Measurements from ENCODE around the gene GJB5.

The GJB5 gene

DNA sequence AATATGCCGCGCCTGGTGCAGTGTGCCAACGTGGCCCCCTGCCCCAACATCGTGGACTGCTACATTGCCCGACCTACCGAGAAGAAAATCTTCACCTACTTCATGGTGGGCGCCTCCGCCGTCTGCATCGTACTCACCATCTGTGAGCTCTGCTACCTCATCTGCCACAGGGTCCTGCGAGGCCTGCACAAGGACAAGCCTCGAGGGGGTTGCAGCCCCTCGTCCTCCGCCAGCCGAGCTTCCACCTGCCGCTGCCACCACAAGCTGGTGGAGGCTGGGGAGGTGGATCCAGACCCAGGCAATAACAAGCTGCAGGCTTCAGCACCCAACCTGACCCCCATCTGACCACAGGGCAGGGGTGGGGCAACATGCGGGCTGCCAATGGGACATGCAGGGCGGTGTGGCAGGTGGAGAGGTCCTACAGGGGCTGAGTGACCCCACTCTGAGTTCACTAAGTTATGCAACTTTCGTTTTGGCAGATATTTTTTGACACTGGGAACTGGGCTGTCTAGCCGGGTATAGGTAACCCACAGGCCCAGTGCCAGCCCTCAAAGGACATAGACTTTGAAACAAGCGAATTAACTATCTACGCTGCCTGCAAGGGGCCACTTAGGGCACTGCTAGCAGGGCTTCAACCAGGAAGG, 30.5 kb downstream of the GJB5 start:
- Histone ChIP-seq H3K27ac (ENCODE audit: poor library complexity, severe bottlenecking) (peak overlapping the region; percentile 42), H3K36me3 (ENCODE audit: low read depth) (peaks cover 57% of the 10 kb centered on the region), H3K9me3 (ENCODE audit: severe bottlenecking) (no peaks in the 10 kb centered on the region), H3K4me3 (ENCODE audit: severe bottlenecking) (no peak overlapping the region), H3K27me3 (ENCODE audit: insufficient read depth, poor library complexity, severe bottlenecking) (no peaks in the 10 kb centered on the region), H3K4me1 (ENCODE audit: insufficient read depth, poor library complexity, severe bottlenecking) (peaks cover 8% of the 10 kb centered on the region)
- TF ChIP-seq, protein P1, sequence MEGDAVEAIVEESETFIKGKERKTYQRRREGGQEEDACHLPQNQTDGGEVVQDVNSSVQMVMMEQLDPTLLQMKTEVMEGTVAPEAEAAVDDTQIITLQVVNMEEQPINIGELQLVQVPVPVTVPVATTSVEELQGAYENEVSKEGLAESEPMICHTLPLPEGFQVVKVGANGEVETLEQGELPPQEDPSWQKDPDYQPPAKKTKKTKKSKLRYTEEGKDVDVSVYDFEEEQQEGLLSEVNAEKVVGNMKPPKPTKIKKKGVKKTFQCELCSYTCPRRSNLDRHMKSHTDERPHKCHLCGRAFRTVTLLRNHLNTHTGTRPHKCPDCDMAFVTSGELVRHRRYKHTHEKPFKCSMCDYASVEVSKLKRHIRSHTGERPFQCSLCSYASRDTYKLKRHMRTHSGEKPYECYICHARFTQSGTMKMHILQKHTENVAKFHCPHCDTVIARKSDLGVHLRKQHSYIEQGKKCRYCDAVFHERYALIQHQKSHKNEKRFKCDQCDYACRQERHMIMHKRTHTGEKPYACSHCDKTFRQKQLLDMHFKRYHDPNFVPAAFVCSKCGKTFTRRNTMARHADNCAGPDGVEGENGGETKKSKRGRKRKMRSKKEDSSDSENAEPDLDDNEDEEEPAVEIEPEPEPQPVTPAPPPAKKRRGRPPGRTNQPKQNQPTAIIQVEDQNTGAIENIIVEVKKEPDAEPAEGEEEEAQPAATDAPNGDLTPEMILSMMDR (IDR thresholded peaks at IDR 0.05; ENCODE audit: poor library complexity, severe bottlenecking) = no peak
- ATAC-seq (ENCODE audit: low read depth) = no peak
- no peak for DNase-seq (ENCODE audit: low spot score)

DNA sequence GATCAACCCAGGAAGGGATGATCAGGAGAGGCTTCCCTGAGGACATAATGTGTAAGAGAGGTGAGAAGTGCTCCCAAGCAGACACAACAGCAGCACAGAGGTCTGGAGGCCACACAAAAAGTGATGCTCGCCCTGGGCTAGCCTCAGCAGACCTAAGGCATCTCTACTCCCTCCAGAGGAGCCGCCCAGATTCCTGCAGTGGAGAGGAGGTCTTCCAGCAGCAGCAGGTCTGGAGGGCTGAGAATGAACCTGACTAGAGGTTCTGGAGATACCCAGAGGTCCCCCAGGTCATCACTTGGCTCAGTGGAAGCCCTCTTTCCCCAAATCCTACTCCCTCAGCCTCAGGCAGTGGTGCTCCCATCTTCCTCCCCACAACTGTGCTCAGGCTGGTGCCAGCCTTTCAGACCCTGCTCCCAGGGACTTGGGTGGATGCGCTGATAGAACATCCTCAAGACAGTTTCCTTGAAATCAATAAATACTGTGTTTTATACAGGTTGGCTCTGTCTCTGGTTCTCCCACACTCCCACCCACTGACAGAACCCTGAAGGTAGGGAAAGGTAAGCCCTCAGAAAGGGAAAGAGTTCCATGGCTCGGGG, 31.1 kb downstream of the GJB5 start:
- H3K9me3 ChIP-seq (ENCODE audit: severe bottlenecking) = no peaks in the 10 kb centered on the region
- ATAC-seq (ENCODE audit: low read depth) = no peak

DNA sequence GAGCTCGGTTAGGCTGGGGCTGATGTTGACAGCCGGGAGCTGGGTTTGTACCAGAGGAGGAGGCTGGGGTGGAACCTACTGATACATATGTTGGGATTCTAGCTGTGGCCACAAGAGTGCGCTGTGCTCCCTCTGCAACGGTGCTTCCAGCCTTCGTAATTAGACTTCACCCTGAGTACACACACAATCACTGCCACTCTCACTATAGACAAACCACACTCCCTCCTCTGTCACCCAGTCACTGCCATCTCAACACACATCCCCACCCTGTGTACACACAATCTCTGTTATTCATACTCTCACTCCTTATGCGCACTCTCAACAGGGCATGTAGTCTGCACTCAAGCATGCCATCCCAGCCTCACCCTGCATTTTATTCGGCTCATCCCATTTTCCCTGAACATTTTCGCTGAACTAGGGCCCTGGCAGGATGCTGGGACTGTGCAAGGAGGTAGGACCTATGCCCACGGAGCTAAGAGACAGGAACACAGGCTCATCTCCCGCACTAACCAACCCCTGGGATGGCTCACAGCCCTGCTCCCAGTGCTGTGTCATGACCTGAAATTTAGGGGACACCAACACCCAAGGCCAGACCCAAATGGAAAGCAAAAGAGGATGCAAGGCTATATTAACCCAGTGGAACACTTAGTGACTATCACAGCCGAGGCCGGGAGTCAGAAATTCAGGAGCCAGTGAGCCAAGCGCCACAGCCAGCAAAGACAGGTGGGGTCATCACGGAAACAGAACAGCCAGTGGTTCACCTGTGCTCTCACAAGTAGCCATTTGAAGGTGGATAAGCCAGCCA, 31.9 kb downstream of the GJB5 start:
- TF ChIP-seq, protein P1 (IDR thresholded peaks at IDR 0.05; ENCODE audit: poor library complexity, severe bottlenecking) = peak; percentile 88
- Histone ChIP-seq H3K4me3 (ENCODE audit: severe bottlenecking) (no peak overlapping the region), H3K9me3 (ENCODE audit: severe bottlenecking) (no peaks in the 10 kb centered on the region), H3K4me1 (ENCODE audit: insufficient read depth, poor library complexity, severe bottlenecking) (peaks cover 3% of the 10 kb centered on the region), H3K36me3 (ENCODE audit: low read depth) (peaks cover 57% of the 10 kb centered on the region), H3K27ac (ENCODE audit: poor library complexity, severe bottlenecking) (peak overlapping the region; percentile 42), H3K27me3 (ENCODE audit: insufficient read depth, poor library complexity, severe bottlenecking) (no peaks in the 10 kb centered on the region)
- DNase-seq (ENCODE audit: low spot score) (no peak), ATAC-seq (ENCODE audit: low read depth) (peak; percentile 39)

More for the DNA sequence above, 31.1 kb downstream of the GJB5 start:
- no peak overlapping the region for H3K4me3 ChIP-seq (ENCODE audit: severe bottlenecking)
- H3K27me3 ChIP-seq (ENCODE audit: insufficient read depth, poor library complexity, severe bottlenecking) = no peaks in the 10 kb centered on the region
- H3K4me1 ChIP-seq (ENCODE audit: insufficient read depth, poor library complexity, severe bottlenecking) = peaks cover 3% of the 10 kb centered on the region
- H3K27ac ChIP-seq (ENCODE audit: poor library complexity, severe bottlenecking) = peak overlapping the region; percentile 42
- no peak for DNase-seq (ENCODE audit: low spot score)
- peaks cover 57% of the 10 kb centered on the region for H3K36me3 ChIP-seq (ENCODE audit: low read depth)
- TF ChIP-seq, protein P1 (IDR thresholded peaks at IDR 0.05; ENCODE audit: poor library complexity, severe bottlenecking) = no peak

DNA sequence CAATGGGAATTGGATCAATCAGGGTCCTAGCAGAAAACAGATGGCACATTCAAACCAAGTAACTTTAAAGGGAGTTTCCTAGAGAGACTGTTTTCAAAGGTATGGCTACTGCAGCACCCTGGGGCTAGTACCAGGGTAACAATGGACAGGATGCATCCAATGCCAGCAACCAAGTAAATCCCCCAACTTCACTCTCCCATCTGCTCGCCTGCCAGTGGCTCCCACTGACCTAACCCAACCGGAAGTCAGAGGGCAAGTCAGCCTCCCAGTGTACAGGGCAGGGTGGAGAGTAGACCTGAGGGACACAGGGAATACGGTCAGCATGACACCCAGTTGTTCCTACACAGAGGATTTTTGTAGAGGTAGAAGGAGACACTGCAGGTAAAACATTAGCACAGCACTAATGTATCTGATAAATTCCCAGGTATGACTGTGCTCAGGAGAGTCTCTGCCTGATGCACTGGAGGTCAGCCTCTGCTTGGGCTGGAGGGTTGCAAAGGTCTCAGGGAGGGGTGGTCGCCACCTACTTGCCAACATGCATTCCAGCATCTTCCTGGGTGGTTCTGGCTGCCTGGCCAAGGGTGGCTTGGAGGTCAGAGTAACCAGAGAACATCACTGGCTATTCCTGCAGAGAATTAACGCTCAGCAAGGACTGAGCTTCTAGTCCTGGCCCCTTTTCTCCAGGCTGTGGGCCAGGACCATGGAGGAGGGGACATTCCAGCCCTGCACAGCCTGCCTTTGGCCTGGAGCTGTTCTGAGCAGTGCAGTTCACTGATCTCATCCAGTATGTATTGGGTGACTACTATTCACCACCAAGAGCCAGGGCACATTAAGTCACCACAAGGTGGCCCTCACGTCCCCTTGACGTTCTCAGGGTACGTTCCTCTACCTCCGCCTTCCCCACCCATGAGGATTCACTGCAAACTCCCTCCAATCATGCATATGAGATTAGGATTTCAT, 32.9 kb downstream of the GJB5 start:
- ATAC-seq (ENCODE audit: low read depth) (peak; percentile 4; the same call in 1 of the 3 replicates), DNase-seq (ENCODE audit: low spot score) (no peak)
- Histone ChIP-seq H3K9me3 (ENCODE audit: severe bottlenecking) (no peaks in the 10 kb centered on the region), H3K36me3 (ENCODE audit: low read depth) (peaks cover 50% of the 10 kb centered on the region), H3K27me3 (ENCODE audit: insufficient read depth, poor library complexity, severe bottlenecking) (no peaks in the 10 kb centered on the region), H3K4me3 (ENCODE audit: severe bottlenecking) (no peak overlapping the region), H3K4me1 (ENCODE audit: insufficient read depth, poor library complexity, severe bottlenecking) (peaks cover 2% of the 10 kb centered on the region), H3K27ac (ENCODE audit: poor library complexity, severe bottlenecking) (no peak overlapping the region)
- TF ChIP-seq, protein P1 (IDR thresholded peaks at IDR 0.05; ENCODE audit: poor library complexity, severe bottlenecking) = no peak
